B cell (primary cell): ENCODE measurements around the gene DNAJC1.

Experiments used
- CTCF ChIP-seq: fragments of 200-600 bp; IDR thresholded peaks from one replicate; pipeline ENCODE4 v1.8.0; 2022; ENCODE audit warnings: antibody characterized with exemption, mild to moderate bottlenecking
- EZH2 ChIP-seq: IDR thresholded peaks from 2 replicates; pipeline ENCODE4 v1.6.1; 2012; ENCODE audit warnings: borderline replicate concordance, low read depth, mild to moderate bottlenecking, moderate library complexity, low read length; ENCODE audit not compliant: insufficient read depth, poor library complexity, severe bottlenecking

GRCh38 chr10:21814866-21815265 is 188.7 kb downstream of the DNAJC1 start:
- TF ChIP-seq CTCF (no peak), EZH2 (no peak)
